Measurements from ENCODE around the gene RAD51B. TPM values are rescaled to one million over a fixed set of nuclear protein-coding genes. Genes with fewer than 3 reads are reported as not detected.

RAD51B gene
- total and polyA plus RNA-seq, 4 experiments from 2014 or later = 22.0 to 35.7 (median 31.4) TPM

GRCh38 chr14:67833403-67833802, 13.8 kb downstream of the RAD51B start:
- Mint-ChIP-seq H3K4me3 (no peak overlapping the region), H3K4me1 (peaks cover 0 to 6% (median 0%) of the 10 kb centered on the region in 4 donors), H3K27me3 (no peaks in the 10 kb centered on the region), H3K9me3 (peaks cover 0 to 3% (median 0%) of the 10 kb centered on the region in 8 donors), H3K36me3 (peaks cover 21 to 25% of the 10 kb centered on the region in 2 donors), H3K27ac (peak overlapping the region in 1 of 7 donors; percentile 13)
- H3K27ac ChIP-seq (ENCODE audit: low read depth, low read length) = no peak overlapping the region
- H3K36me3 ChIP-seq (ENCODE audit: insufficient read depth, low read length) = no peaks in the 10 kb centered on the region
- intact Hi-C loops (cut with micrococcal nuclease) = no loop called here
- POLR2A ChIA-PET (ENCODE audit: partially characterized antibody) = no interaction called here
- H3K4me1 ChIP-seq (ENCODE audit: insufficient read depth, low read length) = no peaks in the 10 kb centered on the region
- no peak overlapping the region for H3K4me3 ChIP-seq (ENCODE audit: low read length in 2 of 2)
- CTCF ChIA-PET (ENCODE audit: partially characterized antibody) = interaction anchor here (0.7 to 1.2 kb wide), 2 partner anchors 9 to 1841 kb away, joined by 3 to 4 read pairs; no protein-coding TSS in a partner anchor
- no peaks in the 10 kb centered on the region for H3K27me3 ChIP-seq (ENCODE audit: insufficient read depth, low read length)
- H3K9me3 ChIP-seq (ENCODE audit: control insufficient read depth in 1 of 2, low read length in 2 of 2) = no peaks in the 10 kb centered on the region
- no peak for DNase-seq

GRCh38 chr14:67835596-67835995, 16.0 kb downstream of the RAD51B start:
- Histone ChIP-seq H3K36me3 (ENCODE audit: insufficient read depth, low read length) (no peaks in the 10 kb centered on the region), H3K4me1 (ENCODE audit: insufficient read depth, low read length) (no peaks in the 10 kb centered on the region), H3K4me3 (ENCODE audit: low read length in 2 of 2) (no peak overlapping the region), H3K27ac (ENCODE audit: low read depth, low read length) (no peak overlapping the region), H3K27me3 (ENCODE audit: insufficient read depth, low read length) (no peaks in the 10 kb centered on the region), H3K9me3 (ENCODE audit: control insufficient read depth in 1 of 2, low read length in 2 of 2) (no peaks in the 10 kb centered on the region)
- Mint-ChIP-seq H3K4me1 (peaks cover 0 to 6% (median 0%) of the 10 kb centered on the region in 4 donors), H3K9me3 (no peaks in the 10 kb centered on the region), H3K27ac (no peak overlapping the region), H3K36me3 (peaks cover 12 to 14% of the 10 kb centered on the region in 2 donors), H3K27me3 (no peaks in the 10 kb centered on the region), H3K4me3 (no peak overlapping the region)
- intact Hi-C loops (cut with micrococcal nuclease) = no loop called here
- POLR2A ChIA-PET (ENCODE audit: partially characterized antibody) = no interaction called here
- DNase-seq = no peak
- CTCF ChIA-PET (ENCODE audit: partially characterized antibody) = interaction anchor here (0.8 to 4.1 kb wide), 4 partner anchors 10 to 983 kb away, joined by 3 to 35 read pairs (median 3); no protein-coding TSS in a partner anchor

GRCh38 chr14:67837011-67837624, 17.5 kb downstream of the RAD51B start:
- Mint-ChIP-seq H3K27ac (peak overlapping the region in 4 of 7 donors; percentile 23 to 64 (median 41)), H3K4me3 (no peak overlapping the region), H3K4me1 (peaks cover 0 to 8% (median 0%) of the 10 kb centered on the region in 4 donors), H3K36me3 (peaks cover 9 to 14% of the 10 kb centered on the region in 2 donors), H3K9me3 (no peaks in the 10 kb centered on the region), H3K27me3 (no peaks in the 10 kb centered on the region)
- no peaks in the 10 kb centered on the region for H3K9me3 ChIP-seq (ENCODE audit: control insufficient read depth in 1 of 2, low read length in 2 of 2)
- intact Hi-C loops (cut with micrococcal nuclease) = loop anchor here (1.0 kb wide), 2 partner anchors 979 to 1007 kb away; no protein-coding TSS in a partner anchor
- POLR2A ChIA-PET (ENCODE audit: partially characterized antibody) = interaction anchor here (0.6 to 0.7 kb wide), 2 partner anchors 39 to 980 kb away, joined by 3 to 4 read pairs; no protein-coding TSS in a partner anchor
- no peaks in the 10 kb centered on the region for H3K27me3 ChIP-seq (ENCODE audit: insufficient read depth, low read length)
- no peaks in the 10 kb centered on the region for H3K36me3 ChIP-seq (ENCODE audit: insufficient read depth, low read length)
- H3K4me1 ChIP-seq (ENCODE audit: insufficient read depth, low read length) = no peaks in the 10 kb centered on the region
- no peak overlapping the region for H3K27ac ChIP-seq (ENCODE audit: low read depth, low read length)
- peak; percentile 65 to 74 (median 71) for DNase-seq
- no peak overlapping the region for H3K4me3 ChIP-seq (ENCODE audit: low read length in 2 of 2)
- CTCF ChIA-PET (ENCODE audit: partially characterized antibody) = interaction anchor here (0.7 to 4.1 kb wide), 9 partner anchors 9 to 1026 kb away, joined by 3 to 35 read pairs (median 3); partner anchors contain the start of gene RAD51B

DNA sequence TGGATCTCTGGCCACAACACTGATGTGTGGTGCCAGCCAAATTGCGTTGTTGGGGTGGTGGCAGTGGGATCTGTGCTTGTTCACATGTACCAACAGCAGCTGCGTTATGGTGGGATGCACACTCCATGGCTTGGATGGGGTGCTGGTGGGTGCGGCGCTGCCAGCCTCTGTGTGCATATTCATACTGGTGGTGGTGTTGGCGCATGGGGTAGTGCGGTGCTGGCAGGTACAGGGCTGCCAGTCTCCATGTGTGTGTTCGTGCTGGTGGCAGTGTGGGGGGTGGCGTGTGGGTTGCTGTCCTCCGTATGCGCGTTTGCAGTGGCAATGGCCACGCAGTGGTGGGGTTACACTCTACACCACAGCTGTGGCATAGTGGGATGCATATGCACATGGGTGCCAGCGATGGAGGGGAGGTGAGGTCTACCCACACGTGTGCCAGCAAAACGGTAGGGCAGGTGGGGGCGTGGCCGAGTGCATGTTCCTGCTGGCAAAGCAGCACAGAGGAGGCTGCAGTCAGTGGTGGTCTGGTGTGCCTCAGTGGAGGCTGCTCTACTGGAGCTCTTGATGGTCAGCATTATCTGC, 26.5 kb downstream of the RAD51B start:
- peaks cover 25 to 46% of the 10 kb centered on the region in 2 donors for H3K36me3 Mint-ChIP-seq
- POLR2A ChIA-PET (ENCODE audit: partially characterized antibody) = no interaction called here
- CTCF ChIA-PET (ENCODE audit: partially characterized antibody) = interaction anchor here (1.0 to 1.6 kb wide), 2 partner anchors 9 to 10 kb away, joined by 3 read pairs; no protein-coding TSS in a partner anchor

DNA sequence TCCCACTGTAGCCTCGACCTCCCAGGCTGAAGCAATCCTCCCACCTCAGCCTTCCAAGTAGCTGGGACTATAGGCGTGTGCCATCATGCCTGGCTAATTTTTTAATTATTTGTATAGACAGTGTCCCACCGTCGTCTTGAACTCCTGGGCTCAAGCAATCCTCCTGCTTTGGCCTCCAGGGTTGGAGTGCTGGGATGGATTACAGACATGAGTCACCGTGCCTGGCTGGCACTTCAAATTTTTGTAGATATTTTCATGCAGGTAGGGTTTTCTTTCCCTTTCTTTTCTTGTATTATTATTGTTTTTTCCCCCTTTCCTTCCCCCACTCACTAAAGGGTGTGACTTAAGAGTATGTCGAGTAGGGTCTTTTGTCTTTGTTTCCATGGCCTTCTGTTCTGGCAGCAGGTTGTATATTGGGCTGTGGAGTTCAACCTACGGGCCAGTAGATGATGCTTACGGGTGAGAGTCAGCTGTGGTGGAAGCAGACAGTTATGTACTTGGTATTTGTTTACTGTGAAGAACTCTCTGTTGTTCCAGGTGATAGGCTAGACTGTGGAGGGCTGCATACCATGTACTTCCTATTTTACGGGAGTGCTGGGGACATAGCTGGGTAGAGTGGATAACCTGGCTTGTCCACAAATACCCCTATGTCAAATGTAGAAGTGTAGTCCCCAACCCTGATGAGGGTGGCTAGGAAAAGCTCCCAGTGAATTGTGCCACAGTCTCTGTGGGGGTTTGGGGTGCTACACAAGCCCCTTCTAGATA, 30.7 kb downstream of the RAD51B start:
- no peak for DNase-seq
- H3K4me1 Mint-ChIP-seq = peaks cover 0 to 4% (median 0%) of the 10 kb centered on the region in 4 donors
- no peaks in the 10 kb centered on the region for H3K4me1 ChIP-seq (ENCODE audit: insufficient read depth, low read length)
- CTCF ChIA-PET (ENCODE audit: partially characterized antibody) = interaction anchor here (1.6 kb wide), 1 partner anchor 13 kb away, joined by 4 read pairs; no protein-coding TSS in a partner anchor
- H3K36me3 Mint-ChIP-seq = peaks cover 18 to 45% of the 10 kb centered on the region in 2 donors
- H3K27ac Mint-ChIP-seq = no peak overlapping the region
- no peak overlapping the region for H3K4me3 ChIP-seq (ENCODE audit: low read length in 2 of 2)
- no peak overlapping the region for H3K4me3 Mint-ChIP-seq
- peaks cover 2 to 23% (median 10%) of the 10 kb centered on the region in 8 donors for H3K9me3 Mint-ChIP-seq
- no peaks in the 10 kb centered on the region for H3K36me3 ChIP-seq (ENCODE audit: insufficient read depth, low read length)
- no peaks in the 10 kb centered on the region for H3K27me3 Mint-ChIP-seq
- intact Hi-C loops (cut with micrococcal nuclease) = no loop called here
- H3K27ac ChIP-seq (ENCODE audit: low read depth, low read length) = no peak overlapping the region
- H3K9me3 ChIP-seq (ENCODE audit: control insufficient read depth in 1 of 2, low read length in 2 of 2) = no peaks in the 10 kb centered on the region
- no peaks in the 10 kb centered on the region for H3K27me3 ChIP-seq (ENCODE audit: insufficient read depth, low read length)
- POLR2A ChIA-PET (ENCODE audit: partially characterized antibody) = interaction anchor here (1.0 kb wide), 1 partner anchor 34 kb away, joined by 3 read pairs; the partner anchor contains the start of gene ZFYVE26

More for the DNA sequence above, 26.5 kb downstream of the RAD51B start:
- Histone ChIP-seq H3K36me3 (ENCODE audit: insufficient read depth, low read length) (no peaks in the 10 kb centered on the region), H3K27me3 (ENCODE audit: insufficient read depth, low read length) (no peaks in the 10 kb centered on the region), H3K27ac (ENCODE audit: low read depth, low read length) (no peak overlapping the region), H3K4me1 (ENCODE audit: insufficient read depth, low read length) (no peaks in the 10 kb centered on the region), H3K4me3 (ENCODE audit: low read length in 2 of 2) (no peak overlapping the region), H3K9me3 (ENCODE audit: control insufficient read depth in 1 of 2, low read length in 2 of 2) (no peaks in the 10 kb centered on the region)
- intact Hi-C loops (cut with micrococcal nuclease) = no loop called here
- no peak for DNase-seq
- Mint-ChIP-seq H3K27me3 (no peaks in the 10 kb centered on the region), H3K4me3 (no peak overlapping the region), H3K9me3 (peaks cover 2 to 23% (median 11%) of the 10 kb centered on the region in 8 donors), H3K27ac (no peak overlapping the region), H3K4me1 (peaks cover 0 to 6% (median 1%) of the 10 kb centered on the region in 4 donors)

DNA sequence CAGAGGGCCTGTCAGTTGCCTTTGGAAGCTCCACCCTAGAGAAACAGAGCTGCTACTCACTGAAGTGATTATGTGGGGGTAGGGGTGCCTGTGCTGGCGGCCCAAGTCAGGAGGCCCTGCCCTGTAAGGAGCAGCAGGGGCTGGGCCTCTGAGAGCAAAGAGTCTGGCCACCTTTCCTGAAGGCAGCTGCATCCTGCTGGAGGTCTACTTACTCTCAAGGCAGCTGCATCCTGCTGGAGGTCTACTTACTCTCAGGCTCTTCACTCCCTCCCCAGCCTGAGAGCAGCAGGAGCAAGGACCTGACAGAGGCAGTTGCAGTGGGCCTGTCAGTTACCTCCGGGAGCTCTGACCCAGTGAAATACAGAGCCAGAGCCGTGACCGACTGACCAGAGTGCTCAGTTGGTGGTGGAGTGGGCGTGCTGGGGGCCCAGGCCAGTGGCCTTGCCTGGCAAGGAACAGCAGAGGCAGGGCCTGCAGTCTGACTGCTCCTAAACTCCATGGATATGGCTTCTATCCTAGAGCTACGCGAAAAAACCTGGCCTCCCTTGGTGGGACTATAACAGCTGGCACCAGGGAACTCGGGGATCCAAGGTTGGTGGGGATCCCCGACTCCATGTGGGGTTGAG, 32.3 kb downstream of the RAD51B start:
- no peaks in the 10 kb centered on the region for H3K4me1 ChIP-seq (ENCODE audit: insufficient read depth, low read length)
- H3K4me3 ChIP-seq (ENCODE audit: low read length in 2 of 2) = no peak overlapping the region
- Mint-ChIP-seq H3K27ac (no peak overlapping the region), H3K36me3 (peaks cover 16 to 35% of the 10 kb centered on the region in 2 donors), H3K4me3 (no peak overlapping the region), H3K9me3 (peaks cover 0 to 23% (median 8%) of the 10 kb centered on the region in 8 donors), H3K4me1 (peaks cover 0 to 8% (median 0%) of the 10 kb centered on the region in 4 donors), H3K27me3 (no peaks in the 10 kb centered on the region)
- H3K36me3 ChIP-seq (ENCODE audit: insufficient read depth, low read length) = no peaks in the 10 kb centered on the region
- H3K9me3 ChIP-seq (ENCODE audit: control insufficient read depth in 1 of 2, low read length in 2 of 2) = no peaks in the 10 kb centered on the region
- no peak overlapping the region for H3K27ac ChIP-seq (ENCODE audit: low read depth, low read length)
- ChIA-PET POLR2A (ENCODE audit: partially characterized antibody) (no interaction called here), CTCF (ENCODE audit: partially characterized antibody) (interaction anchor here (1.6 kb wide), 1 partner anchor 15 kb away, joined by 4 read pairs; no protein-coding TSS in a partner anchor)
- DNase-seq = no peak
- intact Hi-C loops (cut with micrococcal nuclease) = no loop called here
- H3K27me3 ChIP-seq (ENCODE audit: insufficient read depth, low read length) = no peaks in the 10 kb centered on the region

All from CD4-positive, alpha-beta memory T cell (primary cell).